Transverse colon (tissue), 4 donors: ENCODE measurements around the gene C1QC. TPM values are rescaled to one million over a fixed set of nuclear protein-coding genes. Genes with fewer than 3 reads are reported as not detected.

Experiments
- DNase-seq: peaks from one replicate; pipeline ENCODE4 v3.0.0-alpha.2; 2019
- H3K27ac ChIP-seq, 4 donors: fragments of 200-600 bp; sonication (generic); 2 replicates each; pipeline ENCODE4 v1.5.1; 2016 to 2018; ENCODE audit warnings: inconsistent platforms in 4 of 4
- H3K27me3 ChIP-seq: fragments of 200-600 bp; sonication (generic); 2 replicates; pipeline ENCODE4 v1.5.1; 2017; ENCODE audit warnings: inconsistent platforms
- H3K36me3 ChIP-seq, 4 donors: fragments of 200-600 bp; sonication (generic); 2 replicates each; pipeline ENCODE4 v1.5.1; 2017 to 2019; ENCODE audit warnings: inconsistent platforms in 4 of 4
- H3K4me1 ChIP-seq, 4 donors: fragments of 200-600 bp; sonication (generic); 2 replicates each; pipeline ENCODE4 v1.5.1; 2017 to 2020; ENCODE audit warnings: inconsistent platforms in 4 of 4
- H3K4me3 ChIP-seq, 4 donors: fragments of 200-600 bp; sonication (generic); 1 replicate in 1 of 4; 2 replicates in 3 of 4; pipeline versions ENCODE4 v1.5.1 to v1.6.1; 2017 to 2019; ENCODE audit warnings: inconsistent platforms in 4 of 4
- H3K9me3 ChIP-seq, 2 donors: fragments of 200-600 bp; sonication (generic); 2 replicates each; pipeline ENCODE4 v1.5.1; 2017 to 2019; ENCODE audit warnings: inconsistent platforms in 2 of 2
- EP300 ChIP-seq: sonication (generic); formaldehyde crosslinking; IDR thresholded peaks from one replicate; pipeline ENCODE4 v1.6.1; 2017; ENCODE audit warnings: antibody characterized with exemption, low read depth
- POLR2A ChIP-seq: fragments of 450-650 bp; IDR thresholded peaks from one replicate; pipeline ENCODE4 v1.6.1; 2016; ENCODE audit warnings: antibody characterized with exemption, mild to moderate bottlenecking, moderate library complexity
- POLR2AphosphoS5 ChIP-seq, 3 donors: sonication (generic); formaldehyde crosslinking; IDR thresholded peaks; one replicate each; pipeline ENCODE4 v1.6.1; 2016; ENCODE audit warnings: antibody characterized with exemption in 3 of 3
- WGBS, 2 donors: methylation state at CpG; one replicate each; pipeline ENCODE4 v1.1.5; 2018; ENCODE audit warnings: low coverage in 1 of 2; 5-methylcytosine and 5-hydroxymethylcytosine counted together
- in situ Hi-C, 4 donors: fragments of 200-750 bp; cut with MboI; loops; one replicate each; pipeline versions ENCODE4 v1.15.0 to v1.15.1; 2017; ENCODE audit warnings: low sequenced_read_pairs in 3 of 4, low pct_ligation_motif_present in 1 of 4, low pct_unique_long_range_greater_than_20kb in 1 of 4
- intact Hi-C: fragments of 100-400 bp; cut with DNase I; formaldehyde crosslinking; loops from one replicate; pipeline ENCODE4 v1.15.1; 2023; ENCODE audit warnings: low total_unique reads
- total RNA-seq, 4 donors: library from RNA; depleted of rRNA; stranded (reverse); fragments of >200 nt; gene quantifications; one replicate each; pipeline ENCODE4 v1.1.0, GENCODE V29; 2016
- TF ChIP-seq, protein P1 (sequence below), 5 experiments: fragments of 200-600 bp in 3 of 5; fragments of 450-650 bp in 2 of 5; sonication (generic) in 3 of 5; IDR thresholded peaks; 1 replicate in 2 of 5; 2 replicates in 3 of 5; pipeline ENCODE4 v1.5.1; 2016 to 2017; ENCODE audit warnings: antibody characterized with exemption in 5 of 5, inconsistent platforms in 3 of 5, mild to moderate bottlenecking in 2 of 5, moderate library complexity in 1 of 5

Gene C1QC
- total RNA-seq, 4 donors from 2014 or later, result 21.7 to 106 (median 73.9) TPM

- Histone ChIP-seq H3K4me3 (no peak overlapping the region), H3K36me3 (no peaks in the 10 kb centered on the region), H3K4me1 (no peaks in the 10 kb centered on the region), H3K9me3 (no peaks in the 10 kb centered on the region), H3K27me3 (peaks cover 69% of the 10 kb centered on the region), H3K27ac (no peak overlapping the region)
- 0 to 22% methylated on average over 3 to 17 of the region's 20 CpGs for WGBS, 2 donors
- TF ChIP-seq EP300 (no peak), POLR2A (no peak), POLR2AphosphoS5 (IDR thresholded peaks at IDR 0.05) (no peak)
- TF ChIP-seq, protein P1, sequence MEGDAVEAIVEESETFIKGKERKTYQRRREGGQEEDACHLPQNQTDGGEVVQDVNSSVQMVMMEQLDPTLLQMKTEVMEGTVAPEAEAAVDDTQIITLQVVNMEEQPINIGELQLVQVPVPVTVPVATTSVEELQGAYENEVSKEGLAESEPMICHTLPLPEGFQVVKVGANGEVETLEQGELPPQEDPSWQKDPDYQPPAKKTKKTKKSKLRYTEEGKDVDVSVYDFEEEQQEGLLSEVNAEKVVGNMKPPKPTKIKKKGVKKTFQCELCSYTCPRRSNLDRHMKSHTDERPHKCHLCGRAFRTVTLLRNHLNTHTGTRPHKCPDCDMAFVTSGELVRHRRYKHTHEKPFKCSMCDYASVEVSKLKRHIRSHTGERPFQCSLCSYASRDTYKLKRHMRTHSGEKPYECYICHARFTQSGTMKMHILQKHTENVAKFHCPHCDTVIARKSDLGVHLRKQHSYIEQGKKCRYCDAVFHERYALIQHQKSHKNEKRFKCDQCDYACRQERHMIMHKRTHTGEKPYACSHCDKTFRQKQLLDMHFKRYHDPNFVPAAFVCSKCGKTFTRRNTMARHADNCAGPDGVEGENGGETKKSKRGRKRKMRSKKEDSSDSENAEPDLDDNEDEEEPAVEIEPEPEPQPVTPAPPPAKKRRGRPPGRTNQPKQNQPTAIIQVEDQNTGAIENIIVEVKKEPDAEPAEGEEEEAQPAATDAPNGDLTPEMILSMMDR (IDR thresholded peaks at IDR 0.05), result no peak
- in situ Hi-C loops (loop anchor here in 2 of 4 donors (25.0 kb wide), 1 partner anchor 489 kb away; the partner anchor contains the start of gene WNT4 (in 2 of the 2)), intact Hi-C loops (no loop called here)
- DNase-seq, result no peak
Observed at GRCh38 chr1:22626237-22627157, 16.9 kb upstream of the C1QC start.

DNA sequence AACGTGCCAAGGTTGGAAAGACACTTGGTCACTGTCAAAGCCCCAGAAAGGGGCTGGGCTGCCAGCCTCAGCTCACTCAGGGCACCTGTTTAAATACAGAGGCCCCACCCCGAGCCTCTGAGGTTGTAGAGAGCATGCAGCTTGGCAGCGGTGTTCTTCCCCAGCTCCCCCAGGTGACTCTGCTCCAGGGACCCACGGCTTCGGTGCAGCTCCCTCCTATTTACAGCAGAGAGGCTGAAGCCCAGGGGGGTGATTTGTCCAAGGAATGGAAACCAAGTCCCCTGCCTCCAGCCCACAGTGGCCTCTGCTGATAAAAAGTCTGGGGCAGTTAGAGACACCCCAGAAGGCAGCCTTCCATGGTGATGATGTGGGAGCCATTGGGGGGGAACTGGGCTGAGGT, 16.1 kb upstream of the C1QC start:
- in situ Hi-C loops, result loop anchor here in 2 of 4 donors (25.0 kb wide), 1 partner anchor 490 kb away; the partner anchor contains the start of gene WNT4 (in 2 of the 2)
- no peaks in the 10 kb centered on the region for H3K36me3 ChIP-seq
- H3K4me1 ChIP-seq, result no peaks in the 10 kb centered on the region
- H3K27me3 ChIP-seq, result peaks cover 69% of the 10 kb centered on the region
- H3K4me3 ChIP-seq, result no peak overlapping the region
- 0 to 24% methylated on average over 1 to 5 of the region's 5 CpGs for WGBS, 2 donors
- no peak overlapping the region for H3K27ac ChIP-seq
- DNase-seq, result no peak
- no peaks in the 10 kb centered on the region for H3K9me3 ChIP-seq
- intact Hi-C loops, result no loop called here
- TF ChIP-seq POLR2A (no peak), POLR2AphosphoS5 (IDR thresholded peaks at IDR 0.05) (no peak), EP300 (no peak)
- TF ChIP-seq, protein P1 (IDR thresholded peaks at IDR 0.05), result no peak

DNA sequence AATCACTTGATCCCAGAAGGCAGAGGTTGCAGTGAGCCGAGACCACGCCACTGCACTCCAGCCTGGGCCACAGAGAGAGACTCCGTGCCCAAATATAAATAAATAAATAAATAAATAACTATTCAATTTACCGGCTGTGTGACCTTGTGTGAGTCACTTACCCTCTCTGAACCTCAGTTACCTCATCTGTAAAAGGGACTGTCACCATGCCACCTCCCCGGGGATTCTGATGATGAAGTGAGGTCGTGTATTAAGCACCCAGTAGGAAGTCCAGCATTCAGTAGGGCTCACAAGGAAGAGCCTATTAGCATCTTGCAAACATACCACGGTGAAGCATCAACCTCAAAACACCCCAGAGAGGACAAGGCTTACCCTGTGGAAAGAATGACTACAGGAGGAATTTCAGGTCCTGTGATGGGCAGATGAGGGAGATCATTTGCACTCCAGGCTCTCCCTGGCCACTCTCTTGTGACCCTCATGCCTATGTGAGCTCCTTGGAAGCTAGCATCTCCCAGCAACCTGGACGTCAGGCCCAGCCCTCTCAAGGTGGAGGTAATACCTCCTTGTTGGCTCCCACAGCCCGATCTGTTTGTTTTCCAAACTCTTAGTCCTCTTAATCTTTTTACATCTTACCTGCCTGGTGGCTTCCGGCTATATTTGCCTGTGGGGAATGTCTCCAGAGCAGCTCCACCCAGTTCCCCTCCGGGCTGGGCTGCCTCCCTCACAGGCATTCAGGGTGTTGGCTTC, 14.6 kb upstream of the C1QC start:
- intact Hi-C loops (no loop called here), in situ Hi-C loops (loop anchor here in 2 of 4 donors (25.0 kb wide), 1 partner anchor 492 kb away; the partner anchor contains the start of gene WNT4 (in 2 of the 2))
- Histone ChIP-seq H3K27me3 (peaks cover 73% of the 10 kb centered on the region), H3K4me3 (no peak overlapping the region), H3K36me3 (no peaks in the 10 kb centered on the region), H3K27ac (no peak overlapping the region), H3K9me3 (no peaks in the 10 kb centered on the region), H3K4me1 (no peaks in the 10 kb centered on the region)
- DNase-seq, result no peak
- TF ChIP-seq POLR2A (no peak), EP300 (no peak), POLR2AphosphoS5 (IDR thresholded peaks at IDR 0.05) (no peak)
- TF ChIP-seq, protein P1 (IDR thresholded peaks at IDR 0.05), result no peak
- WGBS, 2 donors, result 30 to 41% methylated on average over 7 to 11 of the region's 11 CpGs

GRCh38 chr1:22629886-22630285, 13.5 kb upstream of the C1QC start:
- intact Hi-C loops (no loop called here), in situ Hi-C loops (loop anchor here in 2 of 4 donors (25.0 kb wide), 1 partner anchor 493 kb away; the partner anchor contains the start of gene WNT4 (in 2 of the 2))
- TF ChIP-seq EP300, result no peak
- TF ChIP-seq, protein P1 (IDR thresholded peaks at IDR 0.05), result no peak
- TF ChIP-seq POLR2AphosphoS5 (IDR thresholded peaks at IDR 0.05), result no peak
- no peak for TF ChIP-seq POLR2A
- no peaks in the 10 kb centered on the region for H3K36me3 ChIP-seq
- DNase-seq, result no peak
- H3K4me1 ChIP-seq, result no peaks in the 10 kb centered on the region
- H3K27me3 ChIP-seq, result peaks cover 71% of the 10 kb centered on the region
- H3K9me3 ChIP-seq, result no peaks in the 10 kb centered on the region
- H3K4me3 ChIP-seq, result no peak overlapping the region
- H3K27ac ChIP-seq, result no peak overlapping the region
- WGBS, 2 donors, result 44 to 48% methylated on average over 2 of the region's 2 CpGs
